HG03439 (cell line): ENCODE results near the gene AMD1.
"Not testable (repeated sequence)": the region's sequence is repeated elsewhere in the genome, so short reads cannot be mapped to it uniquely, and the experiment has no call there.

ENCODE experiments used
- ATAC-seq: cut with Tn5 transposase; IDR thresholded peaks from one replicate; pipeline ENCODE4 v1.9.1; 2021; ENCODE audit warnings: mild to moderate bottlenecking, moderate library complexity; ENCODE audit not compliant: unreplicated experiment

The AMD1 gene

GRCh38 chr6:110873981-110874879 is at the start of gene AMD1:
AMD1 (plus strand) TSS chr6:110874785; CDS start chr6:110875106, 321 bp downstream.
- peak; percentile 78 for ATAC-seq

GRCh38 chr6:110826236-110827129 is 48.1 kb upstream of the AMD1 start:
- ATAC-seq, result no peak

GRCh38 chr6:110828396-110828795 is 46.2 kb upstream of the AMD1 start:
- ATAC-seq, result no peak

- no peak for ATAC-seq
These were observed 43.2 kb upstream of the AMD1 start for GRCh38 chr6:110831405-110831804.

- ATAC-seq, result no peak
These were observed 40.8 kb upstream of the AMD1 start for GRCh38 chr6:110833831-110834230.

GRCh38 chr6:110835751-110836150 is 38.8 kb upstream of the AMD1 start:
- not testable (repeated sequence) for ATAC-seq

- no peak for ATAC-seq
These were observed 33.3 kb upstream of the AMD1 start for GRCh38 chr6:110841266-110841665.

- ATAC-seq, result no peak
These were observed 24.8 kb upstream of the AMD1 start for GRCh38 chr6:110849781-110850180.

GRCh38 chr6:110852773-110853172 is 21.8 kb upstream of the AMD1 start:
- no peak for ATAC-seq

GRCh38 chr6:110853754-110854477 is 20.7 kb upstream of the AMD1 start:
- no peak for ATAC-seq

GRCh38 chr6:110856296-110856695 is 18.3 kb upstream of the AMD1 start:
- no peak for ATAC-seq

GRCh38 chr6:110858016-110858415 is 16.6 kb upstream of the AMD1 start:
- no peak for ATAC-seq

GRCh38 chr6:110858562-110859214 is 15.9 kb upstream of the AMD1 start:
- ATAC-seq, result no peak

- ATAC-seq, result no peak
These were observed 15.2 kb upstream of the AMD1 start for GRCh38 chr6:110859335-110859792.

GRCh38 chr6:110864824-110865223 is 9.8 kb upstream of the AMD1 start:
- no peak for ATAC-seq

- ATAC-seq, result peak; percentile 10
These were observed 429 bp downstream of the AMD1 start for GRCh38 chr6:110874880-110875547.

- ATAC-seq, result peak; percentile 19
These were observed 1.1 kb downstream of the AMD1 start for GRCh38 chr6:110875548-110876169.

- peak; percentile 44 for ATAC-seq
These were observed 1.7 kb downstream of the AMD1 start for GRCh38 chr6:110876170-110876773.
